Non-pigmented ciliary epithelial cell (primary cell): ENCODE data around the gene ACAD8.

Experiments
- DNase-seq: peaks from one replicate; pipeline ENCODE4 v3.0.0-alpha.2; 2010; ENCODE audit warnings: low read depth

ACAD8 gene

DNA sequence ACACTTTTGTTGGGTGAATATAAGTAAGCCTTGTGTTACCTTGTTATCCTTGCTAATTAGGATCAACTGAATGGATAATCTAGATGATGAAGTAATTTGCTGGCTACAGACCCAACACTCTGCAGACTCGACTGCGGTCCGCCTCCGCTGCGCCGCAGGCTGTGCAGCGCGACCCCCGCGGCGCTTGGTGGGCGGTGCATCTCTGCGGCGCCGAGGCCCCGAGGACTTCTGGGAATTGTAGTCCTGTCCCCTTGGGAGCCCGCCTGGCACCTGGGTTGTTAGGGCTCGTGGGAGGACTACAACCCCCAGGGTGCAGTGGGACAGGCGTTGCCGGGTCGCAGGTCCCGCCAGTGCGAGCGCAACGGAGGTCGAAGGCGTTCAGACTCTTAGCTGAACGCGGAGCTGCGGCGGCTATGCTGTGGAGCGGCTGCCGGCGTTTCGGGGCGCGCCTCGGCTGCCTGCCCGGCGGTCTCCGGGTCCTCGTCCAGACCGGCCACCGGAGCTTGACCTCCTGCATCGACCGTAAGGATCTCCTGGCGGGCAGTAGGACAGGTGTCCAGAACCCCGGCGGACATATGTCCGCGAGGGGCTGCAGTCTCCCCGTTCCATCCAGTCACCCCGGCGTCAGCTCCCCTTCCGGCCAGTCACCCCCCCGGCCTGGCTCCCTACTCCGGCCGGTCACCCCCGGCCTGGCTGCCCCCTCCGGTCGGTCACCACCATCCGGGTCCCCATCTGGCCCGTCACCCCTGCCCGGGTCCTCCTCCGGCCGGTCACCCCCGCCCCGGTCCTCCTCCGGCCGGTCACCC lies at the start of gene ACAD8, which contains the start of gene THYN1:
ACAD8 (plus strand) TSS at position 381 of the 806 bp plus-strand sequence; CDS start at position 414, 33 bp downstream.
THYN1 (minus strand) TSS at position 165 of the 806 bp plus-strand sequence. CDS start 470 bp downstream, outside the sequence.
- DNase-seq: peak; percentile 88

DNA sequence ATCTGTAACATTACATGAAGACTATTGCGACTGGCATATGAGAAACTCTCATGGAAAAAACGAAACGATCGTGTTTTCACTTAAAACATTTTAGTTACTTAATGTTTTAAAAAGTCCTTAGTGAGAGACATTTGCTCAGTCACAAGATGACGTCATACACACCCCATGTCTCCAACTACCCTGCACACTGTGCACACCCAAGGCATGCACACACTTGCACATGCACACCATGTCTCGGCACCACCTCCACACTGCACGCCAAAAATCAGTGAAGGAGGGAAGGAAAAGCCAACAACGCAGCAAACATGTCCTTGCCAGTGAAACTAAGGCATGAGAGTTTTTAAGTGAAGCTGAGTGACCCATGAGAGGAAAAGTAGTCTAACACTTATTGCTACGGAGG lies 47.6 kb upstream of the ACAD8 start:
- no peak for DNase-seq

- no peak for DNase-seq
Measured at GRCh38 chr11:134206185-134206584, 47.2 kb upstream of the ACAD8 start.

GRCh38 chr11:134207538-134208239 lies 45.7 kb upstream of the ACAD8 start:
- DNase-seq: no peak

- DNase-seq: no peak
Measured at GRCh38 chr11:134215836-134216235, 37.5 kb upstream of the ACAD8 start.

DNA sequence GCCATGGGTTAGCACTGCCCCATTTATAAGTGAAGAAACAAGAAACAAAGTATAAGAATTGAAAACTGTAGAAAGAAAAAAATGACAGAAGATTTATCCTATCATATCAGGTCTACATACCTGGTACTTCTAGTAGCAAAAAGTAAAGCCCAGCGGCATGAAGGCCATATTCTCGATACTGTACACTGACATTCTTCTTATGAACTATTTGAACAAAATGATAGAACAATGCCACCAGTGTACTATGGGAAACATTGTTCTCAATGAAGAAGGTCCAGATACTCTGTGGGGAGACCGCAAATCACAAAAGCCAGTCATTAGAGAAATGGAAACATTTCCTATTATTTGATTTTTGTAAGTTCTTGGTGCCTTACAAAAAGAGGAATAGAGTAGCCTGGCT lies 36.6 kb upstream of the ACAD8 start:
- DNase-seq: no peak

DNA sequence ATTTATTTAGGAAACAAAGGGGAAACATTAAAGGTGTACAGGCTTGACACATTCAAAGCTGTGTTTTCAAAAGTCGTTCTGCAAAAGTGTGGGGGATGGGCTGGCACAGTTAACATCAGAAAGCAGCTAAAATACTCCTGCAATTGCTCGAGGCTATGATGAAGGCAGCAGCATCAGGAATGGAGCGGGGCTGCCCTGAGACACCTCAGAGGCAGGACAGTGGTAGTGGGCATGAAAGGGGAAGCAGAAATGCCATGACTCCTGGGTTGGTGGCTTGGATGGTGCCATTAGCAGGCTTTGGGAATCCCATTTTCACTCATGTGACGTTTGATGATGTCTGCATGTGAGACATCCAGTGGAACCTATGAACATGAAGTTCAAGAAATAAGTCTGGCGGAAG lies 30.2 kb upstream of the ACAD8 start:
- no peak for DNase-seq

DNA sequence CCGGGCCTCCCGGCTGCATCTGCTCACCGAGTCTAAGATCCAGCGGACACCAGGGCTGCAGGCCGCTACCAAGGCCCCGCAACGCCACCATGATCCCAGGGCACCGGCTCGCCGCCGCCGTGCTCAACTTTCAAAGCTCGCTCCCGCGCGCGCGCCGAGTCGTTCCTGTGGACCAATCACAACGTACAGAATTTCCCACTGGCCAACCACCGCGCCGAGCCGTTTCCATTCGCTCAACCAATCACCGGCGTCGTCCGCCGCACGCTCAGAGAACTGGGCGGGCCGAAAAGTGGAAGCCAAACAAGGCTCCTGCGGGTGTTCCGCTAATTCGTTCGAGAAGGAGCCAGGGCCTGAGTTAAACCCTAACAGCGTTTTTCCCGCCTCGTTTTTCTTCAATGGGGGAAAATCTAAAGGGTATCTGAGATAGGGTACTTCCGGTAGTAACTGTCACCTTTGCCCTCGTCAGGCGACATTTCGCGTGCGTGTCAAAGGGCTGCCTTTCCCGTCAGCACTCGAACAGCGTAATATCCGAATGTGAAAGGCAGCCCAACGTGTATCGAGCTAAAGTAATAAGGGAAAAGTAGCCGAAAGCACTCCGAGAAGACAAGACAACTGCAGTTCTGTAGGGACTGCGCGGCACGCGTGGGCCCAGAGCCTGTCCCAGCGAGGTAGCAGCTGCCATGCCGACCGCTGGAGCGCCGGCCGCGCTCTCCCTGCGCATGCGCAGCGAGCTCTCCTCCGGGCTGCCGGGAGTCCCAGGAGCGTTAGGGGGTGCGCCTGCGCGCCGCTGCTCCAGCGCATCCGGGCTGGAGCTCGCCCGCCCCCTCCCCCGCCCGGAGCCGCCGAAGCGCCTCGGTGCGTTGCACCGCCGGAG lies 29.3 kb upstream of the ACAD8 start, which contains the start of the genes NCAPD3 and VPS26B:
NCAPD3 (minus strand) TSS at position 132 of the 874 bp plus-strand sequence; CDS start at position 91, 41 bp downstream.
VPS26B (plus strand) TSS at position 836 of the 874 bp plus-strand sequence. CDS start 452 bp downstream, outside the sequence.
- peak; percentile 79 for DNase-seq

GRCh38 chr11:134224710-134225664 lies 28.4 kb upstream of the ACAD8 start:
- no peak for DNase-seq

GRCh38 chr11:134226806-134227325 lies 26.5 kb upstream of the ACAD8 start:
- DNase-seq: no peak

DNA sequence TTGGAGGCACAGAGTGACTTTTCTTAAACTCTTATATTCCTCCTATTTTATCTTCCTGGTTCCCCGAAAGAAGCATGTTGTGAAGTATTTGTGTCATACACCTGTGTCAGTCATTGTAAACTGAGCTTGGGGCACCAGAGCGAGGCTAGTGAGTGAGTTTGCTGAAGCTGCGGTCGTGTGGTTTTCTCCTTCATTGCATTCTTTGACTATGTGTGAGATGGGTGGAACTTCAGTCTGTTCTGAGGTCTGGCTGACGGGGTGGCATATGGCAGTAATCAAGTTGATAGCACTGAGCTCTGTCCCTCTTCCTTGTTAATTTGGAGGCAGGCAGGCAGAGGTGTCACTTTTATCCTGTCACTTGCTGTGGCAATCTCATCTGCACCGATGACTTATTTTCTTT lies 24.7 kb upstream of the ACAD8 start:
- DNase-seq: no peak

DNA sequence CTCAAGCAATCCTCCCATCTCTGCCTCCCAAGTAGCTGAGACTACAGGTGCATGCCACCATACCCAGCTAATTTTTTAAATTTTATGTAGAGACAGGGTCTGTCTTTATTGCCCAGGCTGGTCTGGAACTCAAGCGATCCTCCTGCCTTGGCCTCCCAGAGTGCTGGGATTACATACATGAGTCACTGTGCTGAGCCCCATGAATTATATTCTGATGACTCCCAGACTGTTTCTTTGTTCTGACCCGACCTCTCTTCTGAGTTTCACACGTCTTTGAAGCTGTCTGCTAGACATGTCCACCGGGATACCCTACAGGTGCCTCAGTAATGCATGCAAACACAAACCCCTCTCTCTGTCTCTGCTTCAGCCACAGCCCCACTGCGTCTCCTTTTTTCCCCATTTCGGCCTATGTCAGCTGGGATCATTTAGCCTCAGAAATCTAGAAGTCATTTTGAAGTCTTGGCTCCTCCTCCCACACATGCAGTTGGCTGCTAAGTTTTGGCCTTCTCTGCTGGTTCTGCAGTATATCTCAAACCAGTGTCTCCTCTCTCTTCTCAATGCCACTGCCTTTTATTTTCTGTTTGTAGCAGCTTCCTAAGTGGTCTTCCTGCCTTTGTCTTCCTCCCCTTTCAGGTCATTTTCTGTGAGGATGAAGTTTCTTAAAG lies 24.1 kb upstream of the ACAD8 start:
- DNase-seq: no peak

DNA sequence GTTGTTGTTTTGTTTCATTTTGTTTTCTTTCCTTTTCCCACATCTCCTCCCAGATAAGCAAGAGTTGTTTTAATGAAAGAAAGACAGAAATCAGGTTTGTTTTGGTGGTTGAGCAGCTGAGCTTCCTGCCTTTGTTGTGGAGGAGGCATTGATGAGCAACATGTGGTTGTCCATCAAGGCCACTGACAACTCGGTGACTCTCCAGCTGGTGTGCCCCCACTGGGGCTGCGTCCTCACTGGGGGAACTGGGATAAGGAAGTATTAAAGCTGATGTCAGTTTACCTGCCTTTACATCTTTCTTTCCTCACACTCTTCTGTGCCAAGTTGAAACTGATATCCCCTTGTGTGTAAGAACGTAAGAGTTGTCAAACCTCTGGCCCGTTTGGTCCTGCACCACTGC lies 23.0 kb upstream of the ACAD8 start:
- DNase-seq: no peak

DNA sequence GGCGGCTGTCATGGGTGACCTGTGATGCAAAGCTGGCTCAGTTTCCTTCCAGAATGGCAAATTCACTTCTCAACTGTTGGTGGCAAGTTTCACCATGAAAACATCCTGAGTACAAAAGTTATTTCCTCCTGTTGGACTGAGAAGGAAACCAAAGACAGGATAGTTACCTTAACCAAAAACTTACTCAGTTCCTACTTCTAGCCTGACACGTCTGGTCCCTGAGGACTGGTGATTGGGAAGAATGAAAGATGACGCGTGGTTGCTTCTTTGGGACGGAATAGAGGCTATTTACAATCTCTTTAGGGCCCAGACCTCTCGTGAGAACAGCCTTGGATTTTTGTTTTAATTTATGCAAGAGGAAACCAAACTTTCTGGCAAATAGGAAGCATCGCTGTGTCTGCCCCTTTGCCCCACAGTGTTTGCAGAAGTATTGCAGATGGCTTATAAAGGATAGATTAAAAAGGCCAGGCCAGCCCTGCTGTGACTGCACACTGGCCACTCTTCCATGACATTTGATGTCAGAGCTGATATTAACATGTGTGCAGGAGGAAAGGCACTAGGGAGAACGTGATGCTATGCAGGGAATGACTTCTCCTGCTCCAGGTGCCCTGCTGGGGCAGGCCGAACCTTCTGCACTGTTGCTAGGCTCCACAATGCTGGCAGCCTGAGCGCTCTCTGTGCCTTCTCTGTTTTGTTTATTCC lies 21.3 kb upstream of the ACAD8 start:
- DNase-seq: no peak

DNA sequence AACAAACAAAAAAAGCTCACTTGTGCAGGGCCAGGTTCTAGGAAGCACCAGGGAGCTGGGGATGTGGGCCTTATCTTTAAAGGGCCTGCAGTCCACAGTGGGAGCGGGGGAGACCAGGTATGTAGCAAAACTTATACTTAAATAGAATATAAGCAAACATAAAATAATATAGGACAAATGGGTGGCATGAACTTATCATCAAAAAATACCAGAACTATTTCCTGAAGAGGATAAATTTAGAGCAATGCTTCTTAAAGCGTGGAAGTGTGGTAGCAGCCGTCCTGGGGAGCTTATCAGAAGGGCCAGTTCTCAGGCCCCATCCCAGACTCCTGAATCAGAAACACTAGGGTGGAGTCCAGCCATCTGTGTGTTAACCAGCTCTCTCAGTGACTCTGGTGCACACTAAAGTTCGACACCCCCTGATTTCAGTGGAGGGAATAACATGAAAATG lies 19.6 kb upstream of the ACAD8 start:
- no peak for DNase-seq

- DNase-seq: no peak
Measured at GRCh38 chr11:134235399-134235798, 18.0 kb upstream of the ACAD8 start.

- DNase-seq: no peak
Measured at GRCh38 chr11:134236834-134237556, 16.4 kb upstream of the ACAD8 start.

DNA sequence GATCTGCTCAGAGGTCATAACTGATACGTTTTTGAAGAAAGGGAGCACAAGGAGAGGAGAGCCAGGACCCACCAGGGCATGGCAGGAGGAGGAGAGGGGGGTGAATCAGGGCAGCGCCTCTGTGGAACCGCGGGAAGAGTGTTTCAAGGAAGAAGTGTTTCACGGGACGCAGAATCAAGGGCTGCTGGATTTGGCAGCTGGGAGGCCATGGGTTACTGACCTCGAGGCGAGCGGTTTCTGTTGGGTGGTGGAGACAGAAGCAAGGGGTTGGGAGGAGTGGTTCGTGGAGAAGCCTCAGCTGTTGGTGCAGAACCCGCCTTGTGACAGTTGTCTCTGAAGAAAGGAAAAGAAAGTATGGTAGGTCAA lies 15.8 kb upstream of the ACAD8 start:
- DNase-seq: no peak

GRCh38 chr11:134238956-134239355 lies 14.4 kb upstream of the ACAD8 start:
- no peak for DNase-seq
